ENCODE results near the gene SH2D3C.
"Not testable (repeated sequence)": the region's sequence is repeated elsewhere in the genome, so short reads cannot be mapped to it uniquely, and the experiment has no call there.

Gene SH2D3C

GRCh38 chr9:127785023-127785932 is 6.8 kb upstream of the SH2D3C start:
- peak; percentile 92 for DNase-seq (ENCODE audit: low spot score)

GRCh38 chr9:127783111-127784008 is 4.9 kb upstream of the SH2D3C start:
- DNase-seq (ENCODE audit: low spot score) = no peak

- DNase-seq (ENCODE audit: low spot score) = no peak
Observed at GRCh38 chr9:127781806-127782205, 3.3 kb upstream of the SH2D3C start.

GRCh38 chr9:127780909-127781308 is 2.4 kb upstream of the SH2D3C start:
- DNase-seq (ENCODE audit: low spot score) = not testable (repeated sequence)

GRCh38 chr9:127780126-127780885 is 1.8 kb upstream of the SH2D3C start:
- no peak for DNase-seq (ENCODE audit: low spot score)

- DNase-seq (ENCODE audit: low spot score) = no peak
Observed at GRCh38 chr9:127779136-127779981, 893 bp upstream of the SH2D3C start.

- DNase-seq (ENCODE audit: low spot score) = no peak
Observed at GRCh38 chr9:127777368-127777980, 992 bp downstream of the SH2D3C start.

- DNase-seq (ENCODE audit: low spot score) = no peak
Observed at GRCh38 chr9:127776924-127777289, 1.6 kb downstream of the SH2D3C start.

- no peak for DNase-seq (ENCODE audit: low spot score)
Observed at GRCh38 chr9:127776195-127776923, 2.1 kb downstream of the SH2D3C start.

GRCh38 chr9:127773981-127774380 is 4.5 kb downstream of the SH2D3C start:
- no peak for DNase-seq (ENCODE audit: low spot score)

GRCh38 chr9:127773272-127773671 is 5.2 kb downstream of the SH2D3C start:
- DNase-seq (ENCODE audit: low spot score) = no peak

- DNase-seq (ENCODE audit: low spot score) = no peak
Observed at GRCh38 chr9:127772603-127773002, 5.9 kb downstream of the SH2D3C start.

GRCh38 chr9:127771570-127772189 is 6.8 kb downstream of the SH2D3C start:
- DNase-seq (ENCODE audit: low spot score) = no peak

- DNase-seq (ENCODE audit: low spot score) = peak; percentile 99
Observed at GRCh38 chr9:127770905-127771569, 7.4 kb downstream of the SH2D3C start.

- DNase-seq (ENCODE audit: low spot score) = no peak
Observed at GRCh38 chr9:127770583-127770904, 7.9 kb downstream of the SH2D3C start.

GRCh38 chr9:127769929-127770582 is 8.4 kb downstream of the SH2D3C start:
- no peak for DNase-seq (ENCODE audit: low spot score)

- DNase-seq (ENCODE audit: low spot score) = no peak
Observed at GRCh38 chr9:127769101-127769500, 9.4 kb downstream of the SH2D3C start.

- no peak for DNase-seq (ENCODE audit: low spot score)
Observed at GRCh38 chr9:127768698-127769097, 9.8 kb downstream of the SH2D3C start.

GRCh38 chr9:127767909-127768331 is 10.5 kb downstream of the SH2D3C start:
- DNase-seq (ENCODE audit: low spot score) = no peak

Data from COLO829 (cell line).